Activated CD8-positive, alpha-beta memory T cell treated with anti-CD3 and anti-CD28 coated beads for 4 hours (primary cell): ENCODE data around the gene MORC2.
A peak's percentile ranks its signal among the peaks of the same experiment; 100 is the strongest.

ENCODE experiments used
- DNase-seq, 2 donors: peaks; one replicate each; pipeline ENCODE4 v3.0.0-alpha.2; 2020; ENCODE audit warnings: low read depth in 2 of 2

The MORC2 gene

DNA sequence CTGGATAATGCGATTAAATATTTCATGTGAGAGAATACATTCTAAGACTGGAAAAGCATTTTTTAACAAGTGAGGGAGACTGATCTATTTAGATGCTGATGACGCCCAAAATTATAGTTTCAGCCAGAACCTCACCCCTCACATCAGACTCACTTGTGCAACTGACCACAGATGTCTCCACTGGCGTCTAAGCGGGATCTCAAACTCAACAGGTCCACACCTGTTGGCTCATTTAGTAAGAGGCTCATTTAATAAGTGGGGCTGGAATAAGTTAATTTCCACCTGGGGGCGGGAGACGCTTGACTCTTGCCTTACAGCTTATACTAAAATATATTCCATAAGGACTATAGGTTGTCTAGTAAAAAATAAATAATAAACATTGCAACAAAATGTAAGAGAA, 47.5 kb downstream of the MORC2 start:
- no peak for DNase-seq

DNA sequence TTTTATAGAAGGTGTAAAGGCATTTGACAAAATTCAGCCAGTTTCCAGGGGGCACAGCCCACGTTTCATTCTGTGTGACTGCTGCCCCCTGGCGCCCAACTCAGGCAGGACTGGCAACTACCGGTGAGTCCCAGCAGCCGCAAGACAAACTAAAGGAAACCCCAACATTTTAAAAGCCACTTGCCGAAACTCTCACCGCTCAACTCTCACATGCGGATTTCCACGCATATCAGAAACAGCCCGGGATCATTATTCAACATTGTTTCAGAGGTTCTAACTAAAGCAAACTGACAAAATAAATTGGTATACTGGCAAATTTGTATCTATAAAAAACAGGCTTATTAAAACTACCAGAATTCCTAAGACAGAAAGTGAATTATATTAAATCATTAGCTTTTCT, 48.2 kb downstream of the MORC2 start:
- peak; percentile 73 to 75 for DNase-seq

DNA sequence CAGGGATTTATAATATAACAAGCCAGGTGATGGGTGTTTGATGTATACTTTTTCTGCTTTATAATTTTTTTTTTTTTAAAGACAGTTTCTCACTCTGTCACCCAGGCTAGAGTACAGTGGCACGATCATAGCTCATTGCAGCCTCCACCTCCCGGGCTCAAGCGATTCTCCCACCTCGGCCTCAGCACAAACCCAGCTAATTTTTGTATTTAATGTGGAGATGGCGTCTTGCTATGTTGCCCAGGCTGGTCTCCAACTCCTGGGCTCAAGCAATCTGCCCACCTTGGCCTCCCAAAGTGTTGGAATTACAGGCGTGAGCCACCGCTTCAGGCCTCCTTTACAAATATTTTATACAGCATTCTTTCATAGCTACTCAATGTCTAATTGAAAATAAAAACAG, 48.6 kb downstream of the MORC2 start:
- no peak for DNase-seq

DNA sequence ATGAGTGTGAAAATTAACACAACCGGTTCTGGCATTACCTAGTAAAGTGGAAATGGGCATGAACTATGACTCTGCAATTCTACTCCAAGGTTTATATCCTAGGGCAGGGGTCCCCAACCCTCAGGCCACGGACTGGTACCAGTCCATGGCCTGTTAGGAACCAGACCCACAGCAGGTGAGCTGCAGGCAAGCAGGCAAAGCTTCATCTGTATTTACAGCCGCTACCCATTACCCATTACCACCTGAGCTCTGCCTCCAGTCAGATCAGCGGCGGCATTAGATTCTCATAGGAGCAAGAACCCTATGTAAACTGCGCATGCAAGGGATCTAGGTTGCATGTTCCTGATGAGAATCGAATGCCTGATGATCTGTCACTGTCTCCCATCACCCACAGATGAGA, 49.8 kb downstream of the MORC2 start:
- DNase-seq = no peak

DNA sequence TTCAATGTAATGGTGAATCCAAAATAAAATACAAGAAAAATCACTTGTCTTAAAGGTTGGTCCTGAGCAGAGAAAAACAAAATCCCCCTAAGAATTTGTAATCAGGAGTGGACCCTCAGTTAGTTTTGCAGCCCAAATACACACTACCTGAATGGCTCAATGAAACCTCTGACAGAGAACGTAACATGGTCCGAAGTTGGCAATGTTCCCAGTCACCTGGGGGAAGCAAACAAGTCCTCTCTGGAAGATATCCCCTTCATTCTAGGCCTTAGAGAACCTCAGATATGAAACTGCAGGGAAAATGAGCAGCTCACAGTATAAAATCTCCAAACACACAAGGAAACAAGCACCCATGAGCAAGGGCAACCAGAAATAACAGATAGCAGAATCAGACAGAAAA, 58.2 kb downstream of the MORC2 start:
- no peak for DNase-seq

DNA sequence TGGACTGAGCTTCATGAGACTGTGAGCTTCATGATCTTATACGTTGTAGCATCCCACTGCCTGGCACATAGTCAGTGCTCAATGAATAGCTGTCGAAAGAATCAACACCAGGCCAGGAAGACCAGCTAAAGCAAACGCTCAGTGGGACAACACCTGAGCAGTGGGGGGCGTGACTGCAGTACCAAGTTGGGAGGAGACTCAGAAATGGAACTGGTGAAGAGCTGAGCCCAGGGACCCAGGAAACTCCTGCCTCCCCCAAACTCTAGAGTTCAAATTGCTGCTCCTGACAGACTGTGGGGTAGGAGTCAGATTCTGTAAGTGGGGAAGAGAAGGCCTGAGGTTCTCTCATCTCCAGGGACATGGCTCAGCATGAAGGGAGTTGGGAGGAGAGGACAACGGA, 59.3 kb downstream of the MORC2 start:
- DNase-seq = no peak

DNA sequence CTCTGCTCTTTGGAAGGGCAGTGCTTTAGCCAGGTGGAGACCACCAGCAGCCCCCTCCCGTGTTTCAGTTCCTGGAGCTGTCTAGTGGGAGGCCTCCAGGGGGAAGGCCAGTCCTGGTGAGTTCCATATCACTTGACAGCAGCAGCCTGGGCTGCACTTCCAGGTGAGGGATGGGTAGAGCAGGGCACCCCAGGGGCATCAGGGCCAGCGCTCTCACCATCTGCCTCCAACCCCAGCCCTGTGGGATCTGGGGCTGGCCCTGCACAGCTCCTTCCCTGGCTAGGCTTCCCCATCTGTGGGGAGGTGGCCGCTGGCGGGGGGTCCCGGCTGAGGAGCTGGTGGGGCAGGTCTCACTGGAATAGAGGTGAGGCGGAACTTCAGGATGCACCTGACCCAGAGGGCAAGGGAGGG, 60.5 kb downstream of the MORC2 start:
- DNase-seq = no peak

DNA sequence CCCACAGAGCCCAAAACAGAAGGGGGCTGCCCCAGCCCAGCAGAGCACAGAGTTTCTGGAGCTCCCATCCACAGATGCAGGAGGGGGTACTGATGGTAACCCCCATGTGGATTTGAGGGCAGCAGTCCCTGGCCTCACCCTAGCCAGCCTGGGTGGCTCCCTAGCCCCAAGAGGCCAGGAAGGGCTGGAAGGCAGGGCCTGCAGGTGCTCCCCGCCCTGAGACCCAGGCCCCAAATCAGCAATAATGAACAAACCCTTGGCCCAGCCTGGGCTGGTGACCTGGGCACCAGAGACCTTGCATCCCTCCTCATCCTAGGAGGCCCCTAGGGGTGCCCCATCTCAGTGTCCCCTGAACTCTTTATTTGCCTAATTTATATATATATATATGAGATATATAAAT, 61.6 kb downstream of the MORC2 start:
- DNase-seq = no peak

DNA sequence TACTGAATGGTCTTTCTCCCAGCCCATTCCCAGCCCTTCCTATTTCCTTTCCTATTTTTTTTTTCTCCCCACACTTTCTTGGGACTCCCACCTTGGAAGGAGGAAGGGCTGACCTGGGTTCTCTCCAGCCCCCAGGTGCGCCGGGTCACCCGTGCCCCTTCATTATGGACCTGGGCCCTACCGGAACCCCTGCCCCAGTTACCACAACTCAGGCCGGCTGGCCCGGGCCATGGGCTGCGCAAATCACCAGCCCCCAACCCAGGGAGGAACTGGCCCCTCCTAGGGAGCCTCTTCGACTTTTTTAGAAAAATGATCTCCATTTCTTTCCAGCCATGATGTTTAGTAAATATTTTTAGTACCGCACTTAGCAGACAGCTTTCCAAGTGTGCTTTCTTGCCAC, 62.2 kb downstream of the MORC2 start:
- DNase-seq = no peak

DNA sequence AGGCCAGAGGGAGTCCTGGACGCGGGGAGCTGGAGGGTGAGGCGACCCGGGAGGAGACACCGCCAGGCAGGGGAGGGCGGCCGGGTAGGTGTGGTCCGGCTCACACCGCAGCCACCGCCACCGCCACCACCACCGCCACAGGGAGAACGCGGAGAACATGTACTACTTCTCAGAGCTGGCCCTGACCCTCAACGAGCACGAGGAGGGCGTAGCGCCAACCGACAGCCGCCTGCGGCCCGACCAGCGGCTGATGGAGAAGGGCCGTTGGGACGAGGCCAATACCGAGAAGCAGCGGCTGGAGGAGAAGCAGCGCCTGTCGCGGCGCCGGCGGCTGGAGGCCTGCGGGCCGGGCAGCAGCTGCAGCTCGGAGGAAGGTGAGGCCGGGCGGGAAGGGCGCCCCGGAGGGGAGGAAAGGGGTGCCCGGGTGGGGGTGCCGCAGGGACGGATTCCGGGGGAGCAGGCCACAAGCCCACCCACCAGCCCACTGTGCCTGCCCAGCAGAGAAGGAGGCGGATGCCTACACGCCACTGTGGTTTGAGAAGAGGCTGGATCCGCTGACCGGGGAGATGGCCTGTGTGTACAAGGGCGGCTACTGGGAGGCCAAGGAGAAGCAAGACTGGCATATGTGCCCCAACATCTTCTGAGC, 62.8 kb downstream of the MORC2 start:
- no peak for DNase-seq

DNA sequence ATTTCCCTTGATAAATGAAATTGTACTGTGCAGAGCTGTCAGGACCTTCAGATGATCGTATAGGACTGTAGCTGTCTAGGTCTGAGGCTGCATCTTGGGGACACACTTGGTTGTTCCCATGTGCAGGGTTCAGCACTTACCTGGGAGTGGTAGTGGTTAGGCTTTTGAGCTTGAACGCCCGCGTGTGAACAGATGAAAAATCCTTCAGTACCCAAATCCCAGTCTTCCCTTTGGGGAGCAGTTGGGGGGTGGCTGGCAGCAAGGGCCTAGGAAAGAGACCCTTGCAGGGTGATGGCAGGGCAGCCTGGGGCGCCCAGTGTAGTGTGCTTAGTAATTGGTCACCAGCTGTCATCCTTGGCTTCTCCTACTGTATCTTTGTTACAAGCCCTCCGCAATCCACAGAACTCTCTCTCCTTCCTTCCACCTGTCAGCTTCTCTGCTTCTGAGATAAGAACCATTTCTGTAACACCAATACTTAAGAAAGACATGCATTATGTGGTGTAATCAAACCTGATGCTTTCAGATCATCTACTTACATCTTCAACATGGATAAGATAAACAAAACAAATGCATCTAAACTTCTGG, 64.6 kb downstream of the MORC2 start:
- DNase-seq = no peak

DNA sequence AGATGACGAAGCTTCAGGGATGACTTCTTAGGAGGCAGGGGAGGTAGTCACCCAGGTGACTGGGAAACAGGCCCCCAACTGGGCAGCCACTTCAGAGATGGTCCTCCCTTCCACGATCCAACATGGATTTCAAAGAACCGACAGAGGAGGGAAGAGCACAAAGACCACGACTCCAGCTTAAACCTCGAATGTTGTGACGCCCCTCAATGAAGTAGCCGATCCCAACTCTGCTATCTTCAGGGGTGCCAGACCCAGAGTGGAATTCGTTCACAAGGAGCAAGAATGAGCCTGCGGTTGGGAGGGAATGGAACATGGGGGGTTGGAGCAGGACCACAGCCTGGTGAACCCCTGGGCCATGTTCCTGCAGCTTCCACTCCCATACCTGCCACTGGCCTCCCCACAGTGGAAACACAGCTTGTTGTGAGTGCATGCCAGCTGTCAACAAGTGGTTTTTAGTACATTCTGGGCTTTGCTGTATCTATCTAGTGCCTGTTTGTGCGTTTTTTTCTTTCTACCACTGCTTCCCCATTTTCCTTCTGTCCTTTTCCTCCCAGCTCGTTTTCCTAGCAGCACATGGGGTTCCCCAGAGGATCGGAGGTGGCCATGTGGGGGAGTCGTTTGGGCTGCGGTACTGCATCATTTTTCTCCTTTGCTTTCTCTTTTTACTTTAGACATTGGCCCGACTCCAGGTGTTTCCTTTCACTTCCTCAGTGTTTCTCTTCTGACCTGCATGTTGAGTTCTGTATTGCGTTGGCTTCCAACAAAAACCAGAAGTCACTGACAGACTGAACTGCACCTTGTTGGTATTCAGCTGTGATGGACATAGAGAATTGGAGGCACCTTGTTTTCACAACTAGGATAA, 65.8 kb downstream of the MORC2 start:
- DNase-seq = no peak

DNA sequence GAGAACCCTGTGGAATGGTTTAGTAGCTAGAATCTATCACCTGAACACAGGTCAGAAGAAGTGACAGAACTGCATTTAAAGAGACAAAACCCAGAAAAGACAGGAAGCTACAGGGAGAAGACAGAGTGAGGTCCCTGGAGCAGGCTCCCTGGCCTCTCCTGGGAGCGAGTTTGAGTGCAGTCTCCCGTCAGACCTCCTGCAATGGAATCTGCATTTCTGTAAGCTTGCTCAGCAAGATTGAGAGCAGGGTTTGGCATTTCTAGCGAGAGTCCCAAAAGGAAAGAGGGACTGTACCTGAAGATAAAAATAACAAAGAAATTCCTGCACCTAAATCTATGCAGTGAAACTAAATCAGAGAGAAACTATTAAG, 74.2 kb downstream of the MORC2 start:
- no peak for DNase-seq

DNA sequence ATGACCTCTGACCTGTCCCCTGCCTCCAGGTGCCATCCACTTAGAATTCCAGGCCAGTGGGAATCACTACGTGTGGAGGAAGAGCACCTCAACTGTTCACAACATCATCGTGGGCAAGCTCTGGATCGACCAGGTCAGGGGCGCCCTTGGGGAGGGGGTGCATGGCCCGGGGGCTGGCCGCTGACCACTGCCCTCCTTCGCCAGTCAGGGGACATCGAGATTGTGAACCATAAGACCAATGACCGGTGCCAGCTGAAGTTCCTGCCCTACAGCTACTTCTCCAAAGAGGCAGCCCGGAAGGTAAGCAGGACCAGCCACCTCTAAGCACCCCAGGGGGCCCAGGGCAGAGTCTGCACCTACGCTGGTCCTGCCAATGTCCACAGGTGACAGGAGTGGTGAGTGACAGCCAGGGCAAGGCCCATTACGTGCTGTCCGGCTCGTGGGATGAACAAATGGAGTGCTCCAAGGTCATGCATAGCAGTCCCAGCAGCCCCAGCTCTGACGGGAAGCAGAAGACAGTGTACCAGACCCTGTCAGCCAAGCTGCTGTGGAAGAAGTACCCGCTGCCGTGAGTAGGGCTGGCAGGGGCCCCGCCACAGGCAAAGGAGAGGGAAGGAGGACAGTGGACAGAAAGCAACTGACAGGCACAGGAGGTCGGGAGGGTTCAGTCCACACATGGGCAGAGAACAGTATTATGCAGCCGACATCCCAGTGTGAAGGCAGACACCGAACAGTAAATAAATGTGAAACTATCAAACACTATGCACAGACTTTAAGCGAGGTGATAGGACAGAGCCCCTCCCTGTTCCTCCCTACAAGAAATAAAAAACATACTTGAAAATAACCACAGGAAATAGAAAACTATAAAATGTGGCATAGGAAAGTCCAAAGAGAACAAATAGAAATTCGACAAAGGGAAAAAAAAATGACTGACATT, 74.9 kb downstream of the MORC2 start:
- DNase-seq = no peak

DNA sequence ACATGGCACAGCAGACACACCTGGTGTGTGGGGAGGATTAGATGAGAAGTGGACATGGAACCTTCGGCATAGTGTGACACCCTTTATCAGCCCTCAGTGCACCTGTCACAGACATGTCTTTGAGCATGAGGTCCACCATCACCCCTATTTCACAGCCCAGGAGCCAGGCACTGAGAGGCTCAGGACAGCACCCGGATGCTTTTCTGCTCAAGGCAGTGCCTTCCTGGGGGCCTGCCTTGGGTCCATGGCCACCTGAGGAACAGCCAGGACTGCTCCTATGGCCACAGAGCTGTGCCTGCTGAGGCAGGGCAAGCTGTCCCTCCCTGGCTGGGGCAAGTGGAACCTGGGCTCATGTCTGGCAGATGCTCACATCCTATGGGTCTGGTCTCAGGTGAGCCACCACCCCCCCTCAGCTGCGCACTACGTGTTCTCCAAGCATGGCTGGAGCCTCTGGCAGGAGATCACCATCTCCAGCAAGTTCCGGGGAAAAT, 75.8 kb downstream of the MORC2 start:
- no peak for DNase-seq

DNA sequence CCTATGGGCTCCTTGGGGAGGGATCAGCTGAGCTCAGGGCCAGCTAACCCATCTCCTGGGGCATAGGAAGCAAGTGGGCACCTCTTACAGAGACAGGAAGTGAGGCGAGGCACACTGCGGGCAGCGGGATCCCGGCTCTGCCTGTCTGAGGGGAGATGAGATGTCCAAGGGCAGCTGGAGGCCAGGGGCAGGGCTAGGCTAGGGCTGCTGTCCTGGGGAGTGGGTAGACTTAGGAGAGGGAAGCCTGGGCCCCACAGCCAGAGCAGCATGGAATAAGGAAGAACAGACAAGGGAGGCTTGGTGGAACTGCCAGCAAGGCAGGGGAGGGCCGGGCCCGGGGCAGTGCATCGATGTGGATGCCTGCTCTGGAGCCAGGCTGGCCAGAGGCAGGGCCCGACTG, 76.3 kb downstream of the MORC2 start:
- DNase-seq = no peak

DNA sequence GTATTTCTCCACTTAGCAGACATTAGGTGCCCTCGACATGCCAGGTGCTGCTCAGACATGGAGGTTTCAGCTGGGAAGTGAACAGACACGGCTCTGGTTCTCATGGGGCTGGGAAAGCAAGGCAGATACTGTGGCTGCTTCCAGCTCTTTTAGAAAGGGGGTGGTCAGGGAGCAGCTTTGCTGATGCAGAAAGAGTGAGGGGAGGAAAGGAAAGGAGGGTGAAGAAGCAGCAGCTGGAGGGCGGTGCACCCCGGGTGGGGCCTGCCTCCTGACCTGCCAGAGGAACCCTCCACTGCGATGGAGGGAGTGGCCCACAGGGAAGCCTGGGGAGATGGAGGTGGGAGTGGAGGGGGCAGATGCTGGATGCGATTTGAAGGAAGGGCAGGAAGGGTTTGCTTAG, 76.8 kb downstream of the MORC2 start:
- no peak for DNase-seq

DNA sequence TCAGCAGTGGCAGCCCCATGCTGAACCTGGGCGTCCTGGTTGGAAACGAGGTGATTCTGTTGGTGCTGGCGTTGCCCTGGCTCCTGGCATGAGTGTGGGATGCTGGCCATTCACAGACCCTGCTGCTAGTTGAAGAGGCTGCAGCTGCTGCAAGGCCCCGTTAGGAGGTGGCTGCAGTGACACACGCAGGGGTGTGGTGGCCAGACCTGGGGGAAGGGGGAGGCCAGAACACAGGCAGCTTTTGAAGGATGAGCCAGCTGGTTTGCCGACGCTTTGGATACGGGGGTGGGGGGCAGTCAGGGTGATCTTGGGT, 77.2 kb downstream of the MORC2 start:
- DNase-seq = no peak

DNA sequence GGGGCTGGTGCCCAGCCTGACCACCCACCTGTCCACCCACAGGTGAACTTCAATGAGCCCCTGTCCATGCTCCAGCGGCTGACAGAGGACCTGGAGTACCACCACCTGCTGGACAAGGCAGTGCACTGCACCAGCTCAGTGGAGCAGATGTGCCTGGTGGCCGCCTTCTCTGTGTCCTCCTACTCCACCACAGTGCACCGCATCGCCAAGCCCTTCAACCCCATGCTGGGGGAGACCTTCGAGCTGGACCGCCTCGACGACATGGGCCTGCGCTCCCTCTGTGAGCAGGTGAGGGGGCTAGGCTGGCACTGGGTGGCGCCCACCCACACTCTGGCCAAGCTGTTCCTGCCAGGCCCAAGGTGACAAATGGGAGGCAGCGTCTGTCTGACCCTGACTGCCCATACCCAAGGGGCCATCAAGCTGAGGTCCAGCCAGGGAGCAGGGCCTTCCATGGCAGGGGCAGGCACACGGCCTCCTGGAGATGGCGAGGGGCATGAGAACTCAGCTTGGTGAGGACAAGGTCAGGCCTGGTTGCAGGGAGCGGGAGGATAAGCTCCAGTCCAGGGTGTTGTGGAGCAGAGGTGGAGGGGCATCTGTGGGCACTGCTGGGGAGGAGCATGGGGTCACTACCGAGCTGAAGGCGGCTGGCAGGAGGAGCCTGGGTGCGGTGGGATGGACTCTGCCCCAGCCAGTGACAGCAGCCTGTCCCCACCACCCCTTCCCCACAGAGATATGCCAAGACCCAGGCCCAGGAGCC, 77.7 kb downstream of the MORC2 start:
- no peak for DNase-seq

DNA sequence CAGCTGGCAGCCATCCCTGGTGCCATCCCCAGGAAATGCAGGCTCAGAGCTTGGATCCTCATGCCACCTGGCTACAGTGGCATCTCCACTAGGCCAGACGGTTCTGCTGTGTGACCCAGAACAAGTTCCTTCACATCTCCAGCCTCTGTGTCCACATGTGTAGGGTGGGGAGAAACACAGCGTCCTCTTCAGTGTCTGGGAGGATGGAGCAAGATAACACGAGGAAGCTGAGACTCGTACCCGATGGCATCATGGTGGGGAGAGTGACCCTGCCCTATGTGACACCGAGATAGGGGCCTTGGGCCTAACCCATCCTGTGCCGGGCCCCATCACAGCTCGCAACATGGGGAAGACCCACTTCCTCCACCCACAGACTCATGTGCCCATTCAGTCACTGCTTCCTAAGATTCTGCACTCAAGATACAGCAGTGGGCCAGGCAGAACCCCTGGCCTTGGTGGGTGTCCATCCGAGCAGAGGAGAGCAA, 78.5 kb downstream of the MORC2 start:
- no peak for DNase-seq
